ENCODE data around the gene ANKRD53.

DNA sequence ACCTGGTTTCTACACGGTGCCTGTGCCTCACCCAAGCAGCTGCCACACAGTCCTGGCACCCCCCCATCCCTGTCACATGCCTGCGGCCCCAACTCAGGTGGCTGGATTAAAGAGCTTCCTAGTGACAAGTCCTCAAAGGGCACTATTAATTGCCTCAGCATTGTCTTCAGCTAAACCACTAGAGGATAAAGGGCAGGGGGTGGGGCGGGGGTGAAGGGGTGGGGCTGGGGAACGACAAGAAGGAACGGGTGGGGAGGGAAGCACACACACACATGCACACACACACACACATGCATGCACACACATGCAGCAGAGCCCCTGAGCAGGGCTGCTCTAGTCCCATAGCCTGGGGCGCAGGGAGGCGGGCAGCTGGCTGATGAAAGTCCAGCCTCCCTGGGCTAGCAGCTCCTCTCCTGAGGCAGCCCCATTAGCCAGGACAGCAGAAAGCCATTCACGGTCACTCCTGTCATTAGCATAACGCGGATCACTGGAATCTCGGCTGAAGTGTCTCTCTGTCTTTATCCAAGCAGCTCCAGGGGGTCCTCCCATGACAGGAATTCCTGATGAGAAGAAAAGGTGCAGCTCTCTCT is 23.6 kb downstream of the ANKRD53 start:
- TF ChIP-seq EZH2 (IDR thresholded peaks at IDR 0.05; ENCODE audit: borderline replicate concordance, low read length) = no peak
- TF ChIP-seq, protein P1, sequence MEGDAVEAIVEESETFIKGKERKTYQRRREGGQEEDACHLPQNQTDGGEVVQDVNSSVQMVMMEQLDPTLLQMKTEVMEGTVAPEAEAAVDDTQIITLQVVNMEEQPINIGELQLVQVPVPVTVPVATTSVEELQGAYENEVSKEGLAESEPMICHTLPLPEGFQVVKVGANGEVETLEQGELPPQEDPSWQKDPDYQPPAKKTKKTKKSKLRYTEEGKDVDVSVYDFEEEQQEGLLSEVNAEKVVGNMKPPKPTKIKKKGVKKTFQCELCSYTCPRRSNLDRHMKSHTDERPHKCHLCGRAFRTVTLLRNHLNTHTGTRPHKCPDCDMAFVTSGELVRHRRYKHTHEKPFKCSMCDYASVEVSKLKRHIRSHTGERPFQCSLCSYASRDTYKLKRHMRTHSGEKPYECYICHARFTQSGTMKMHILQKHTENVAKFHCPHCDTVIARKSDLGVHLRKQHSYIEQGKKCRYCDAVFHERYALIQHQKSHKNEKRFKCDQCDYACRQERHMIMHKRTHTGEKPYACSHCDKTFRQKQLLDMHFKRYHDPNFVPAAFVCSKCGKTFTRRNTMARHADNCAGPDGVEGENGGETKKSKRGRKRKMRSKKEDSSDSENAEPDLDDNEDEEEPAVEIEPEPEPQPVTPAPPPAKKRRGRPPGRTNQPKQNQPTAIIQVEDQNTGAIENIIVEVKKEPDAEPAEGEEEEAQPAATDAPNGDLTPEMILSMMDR (conservative IDR thresholded peaks at IDR 0.05 in 1 of 2, IDR thresholded peaks at IDR 0.05 in 1 of 2; ENCODE audit: extremely low read depth in 1 of 2, insufficient read depth in 1 of 2, low read depth in 1 of 2, low read length in 2 of 2) = no peak

All from mammary epithelial cell (primary cell).